Measurements from ENCODE around the gene CD247. TPM values are rescaled to one million over a fixed set of nuclear protein-coding genes. Genes with fewer than 3 reads are reported as not detected.

The CD247 gene
- total RNA-seq, 1 donor from 2014 or later, result 0.57 TPM

DNA sequence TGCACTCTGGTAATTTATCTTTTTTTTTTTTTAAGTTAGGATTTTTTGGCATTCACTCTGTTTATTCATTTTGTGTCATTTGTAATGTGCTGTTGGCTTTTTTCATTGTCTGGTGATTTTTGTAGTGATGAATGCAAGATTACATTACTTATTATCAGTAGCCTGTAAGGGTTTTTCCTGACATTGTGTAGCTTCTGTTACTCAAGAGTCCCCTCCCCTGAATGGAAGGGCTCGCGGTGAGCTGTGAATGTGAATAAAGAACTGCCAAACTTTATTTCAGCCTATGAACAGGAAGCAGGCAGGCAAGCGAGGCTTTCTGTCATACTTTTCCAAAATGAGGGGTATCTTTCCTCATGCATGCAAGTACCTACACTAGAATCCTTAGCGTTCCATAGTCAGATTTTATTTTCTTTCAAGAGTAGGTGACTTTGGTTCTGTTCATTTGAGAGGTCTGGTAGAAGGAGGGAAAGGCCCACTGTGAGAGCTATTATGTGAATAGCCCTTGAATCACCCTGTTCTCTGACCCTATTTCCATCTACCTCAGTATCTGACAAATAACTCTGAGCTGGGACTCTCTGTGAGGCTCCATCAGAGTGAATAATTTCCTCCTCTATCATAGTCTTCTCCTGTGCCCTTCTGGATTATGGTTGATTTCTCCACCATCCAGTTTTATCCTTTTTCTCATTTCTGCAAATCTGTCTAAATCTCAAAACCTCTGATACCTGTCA is 114.0 kb downstream of the CD247 start:
- intact Hi-C loops (cut with micrococcal nuclease), result no loop called here
- DNase-seq (no peak), ATAC-seq (no peak)

DNA sequence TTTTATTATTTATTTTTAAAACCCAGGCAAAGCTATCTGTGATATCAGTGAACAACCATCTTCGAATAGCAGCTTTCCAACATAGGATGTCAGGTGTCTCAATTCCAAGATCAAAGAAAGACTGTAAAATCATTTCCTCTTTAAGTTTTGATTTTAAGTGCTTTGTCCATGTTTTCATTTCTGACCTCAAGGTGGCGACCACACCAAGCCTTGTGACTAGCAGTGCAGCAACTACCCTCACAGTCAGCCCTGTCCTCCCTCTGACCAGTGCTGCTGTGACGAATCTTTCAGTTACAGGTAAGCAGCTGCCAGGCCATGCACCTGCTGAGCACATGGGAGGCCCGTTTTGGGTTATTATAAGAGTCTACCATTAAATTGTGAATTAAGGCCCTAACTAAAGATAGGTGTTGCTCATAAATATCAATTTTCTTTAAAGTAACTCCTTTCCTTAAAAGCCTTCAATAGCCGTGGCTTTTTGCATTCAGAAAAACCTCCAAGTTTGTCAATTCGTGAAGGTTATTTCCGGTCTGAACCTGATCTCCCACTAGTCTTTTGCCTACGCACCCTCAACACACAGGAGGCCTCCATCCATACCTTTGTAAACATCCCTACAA is 117.0 kb downstream of the CD247 start:
- intact Hi-C loops (cut with micrococcal nuclease), result no loop called here
- DNase-seq (no peak), ATAC-seq (peak; percentile 51)

DNA sequence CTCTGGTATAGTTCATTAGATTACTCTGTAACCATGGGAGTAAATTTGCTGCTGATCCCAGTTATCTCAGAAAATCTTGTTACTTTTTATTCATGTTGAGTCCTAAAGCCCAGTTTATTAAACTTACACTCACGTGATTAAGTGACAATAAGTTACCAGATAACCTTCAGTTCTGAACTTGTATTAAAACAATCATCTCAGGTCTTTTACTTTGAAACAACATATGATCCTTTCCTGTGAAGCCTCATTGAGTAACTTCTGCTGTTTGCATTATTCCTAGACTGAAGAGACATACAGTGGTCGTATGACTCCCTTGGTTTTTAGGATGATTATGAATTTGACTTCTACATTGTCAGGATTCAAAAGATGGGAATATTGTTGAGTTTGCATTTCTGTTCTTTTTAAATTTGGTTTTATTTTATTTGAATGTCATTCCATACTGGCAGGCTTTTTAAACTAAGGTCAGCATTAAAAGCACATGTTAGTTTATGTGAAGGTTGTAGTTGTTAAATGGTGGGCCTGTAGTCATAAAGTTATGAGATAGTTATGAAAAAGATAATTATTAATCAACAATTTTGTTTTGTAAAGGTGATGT is 117.9 kb downstream of the CD247 start:
- ATAC-seq (no peak), DNase-seq (no peak)
- intact Hi-C loops (cut with micrococcal nuclease), result no loop called here

DNA sequence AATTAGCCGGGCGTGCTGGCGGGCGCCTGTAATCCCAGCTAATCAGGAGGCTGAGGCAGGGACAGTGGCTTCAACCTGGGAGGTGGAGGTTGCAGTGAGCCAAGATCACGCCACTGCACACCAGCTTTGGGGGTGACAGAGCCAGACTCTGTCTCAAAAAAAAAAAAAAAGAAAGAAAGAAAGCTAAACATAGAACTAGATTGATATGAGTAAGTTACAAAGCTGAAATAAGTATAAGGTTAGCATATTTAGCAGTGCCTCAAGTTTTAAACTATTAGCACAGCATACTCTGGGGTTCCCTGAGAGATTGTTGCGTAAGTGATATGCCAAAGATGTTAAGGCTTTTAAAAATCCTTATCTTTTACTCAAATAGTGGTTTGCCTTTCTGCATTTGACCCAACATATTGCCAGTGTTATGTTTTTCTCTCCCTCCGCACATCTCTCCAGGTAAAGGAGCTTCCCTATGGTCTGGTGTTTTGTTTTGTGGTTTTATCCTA is 126.1 kb downstream of the CD247 start:
- intact Hi-C loops (cut with micrococcal nuclease), result no loop called here
- DNase-seq (no peak), ATAC-seq (no peak)

DNA sequence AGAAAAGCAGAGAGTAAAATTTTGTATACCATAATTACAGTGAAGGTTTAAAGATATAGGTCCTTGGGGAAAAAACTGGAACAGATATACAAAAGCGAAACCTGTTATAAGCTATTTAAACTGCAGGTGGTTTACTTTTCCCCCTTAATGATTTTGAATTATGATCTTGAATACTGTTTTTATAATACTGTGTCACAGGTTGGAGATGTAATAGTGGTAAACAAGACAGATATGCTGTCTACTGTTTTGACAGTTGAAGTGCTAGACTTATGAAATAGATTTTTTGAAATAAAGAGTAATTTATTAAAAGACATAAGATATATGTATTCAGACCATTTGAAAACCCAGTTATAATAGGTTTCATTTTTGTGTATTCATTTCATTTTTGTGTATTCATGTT is 129.4 kb downstream of the CD247 start:
- intact Hi-C loops (cut with micrococcal nuclease), result no loop called here
- DNase-seq (no peak), ATAC-seq (no peak)

DNA sequence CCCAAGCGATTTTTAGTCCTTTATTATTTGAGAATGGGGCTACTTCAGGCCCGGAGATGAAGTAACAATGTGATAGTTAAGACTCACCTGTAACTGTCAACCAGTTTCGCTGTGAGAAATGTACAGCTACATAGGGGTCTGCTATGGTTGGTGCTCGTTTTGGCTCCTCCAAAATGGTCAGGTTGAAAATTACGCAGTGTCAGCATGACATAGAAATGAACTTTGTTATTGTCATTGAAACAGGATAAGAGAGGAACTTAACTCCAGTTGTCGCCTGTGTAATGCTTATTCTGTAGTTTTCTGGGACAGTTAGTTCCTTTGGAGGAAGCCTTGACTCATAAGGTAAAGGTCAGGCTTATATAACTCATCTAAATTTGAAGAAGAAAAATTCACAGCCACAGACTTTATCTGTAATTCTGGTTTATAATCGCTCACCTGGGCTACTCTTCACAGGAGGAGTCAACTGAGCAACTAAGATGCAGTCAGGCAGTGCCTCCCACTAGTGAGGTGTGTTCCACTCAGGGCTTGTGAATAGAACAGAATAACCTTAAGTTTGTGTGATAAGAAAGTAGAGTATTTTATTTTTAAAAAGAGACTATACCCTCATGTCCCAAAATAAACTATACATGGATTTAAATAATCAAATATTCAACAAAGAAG is 130.9 kb downstream of the CD247 start:
- DNase-seq, result no peak
- intact Hi-C loops (cut with micrococcal nuclease), result no loop called here
- peak; percentile 47 for ATAC-seq

Other genes with a start within 250 kb of the CD247 start
- gene CREG1, start 35.2 kb upstream of the CD247 start, total RNA-seq, result 75.1 TPM
- 45.3 TPM for gene RCSD1, start 111.7 kb upstream of the CD247 start, total RNA-seq
- 34.7 TPM for gene MPZL1, start 203.5 kb upstream of the CD247 start, total RNA-seq